Measurements from ENCODE around the gene PCSK4. TPM values are rescaled to one million over a fixed set of nuclear protein-coding genes. Genes with fewer than 3 reads are reported as not detected.

Gene PCSK4
- total RNA-seq, 1 experiment from 2014 or later, result 11.1 TPM

- no TSS peak for BruUV-seq (replicated peaks)
- Histone ChIP-seq H3K79me2 (ENCODE audit: insufficient read depth, low read length) (no peaks in the 10 kb centered on the region), H3K27ac (ENCODE audit: low read depth, low read length) (no peak overlapping the region), H3K4me3 (replicated peaks in 1 of 2; ENCODE audit: low read depth in 1 of 2, low read length in 2 of 2) (no peak overlapping the region), H3K9me3 (ENCODE audit: control insufficient read depth in 1 of 2, insufficient read depth in 1 of 2, low read depth in 1 of 2, low read length in 2 of 2) (no peaks in the 10 kb centered on the region), H3K4me2 (ENCODE audit: low read length) (no peak overlapping the region), H3K9me2 (ENCODE audit: insufficient read depth) (no peaks in the 10 kb centered on the region), H3K9ac (ENCODE audit: low read length) (no peak overlapping the region), H3K4me1 (ENCODE audit: control insufficient read depth in 1 of 2, insufficient read depth in 2 of 2, low read length in 2 of 2) (no peaks in the 10 kb centered on the region), H3K27me3 (ENCODE audit: insufficient read depth, low read length) (no peaks in the 10 kb centered on the region), H3K36me3 (ENCODE audit: control insufficient read depth in 1 of 2, insufficient read depth in 2 of 2, low read length in 2 of 2) (no peaks in the 10 kb centered on the region), H2AFZ (ENCODE audit: low read depth, low read length, poor library complexity, severe bottlenecking) (no peak overlapping the region), H4K20me1 (ENCODE audit: insufficient read depth) (no peaks in the 10 kb centered on the region)
- ATAC-seq, result no peak
- CTCF ChIA-PET, result interaction anchor here (0.5 to 1.2 kb wide), 2 partner anchors 24 to 304 kb away, joined by 4 to 5 read pairs; no protein-coding TSS in a partner anchor
- RAD21 ChIA-PET (ENCODE audit: low non-redundant PET in 1 of 2, low total read pairs in 2 of 2, uncharacterized antibody in 2 of 2, unreplicated experiment in 2 of 2), result no interaction called here
- no peak for TF ChIP-seq JUND (IDR thresholded peaks at IDR 0.05)
- no peak for TF ChIP-seq SP1 (IDR thresholded peaks at IDR 0.05; ENCODE audit: low read depth)
- TF ChIP-seq EGR1 (IDR thresholded peaks at IDR 0.05; ENCODE audit: low read depth), result no peak
- TF ChIP-seq, protein P1, sequence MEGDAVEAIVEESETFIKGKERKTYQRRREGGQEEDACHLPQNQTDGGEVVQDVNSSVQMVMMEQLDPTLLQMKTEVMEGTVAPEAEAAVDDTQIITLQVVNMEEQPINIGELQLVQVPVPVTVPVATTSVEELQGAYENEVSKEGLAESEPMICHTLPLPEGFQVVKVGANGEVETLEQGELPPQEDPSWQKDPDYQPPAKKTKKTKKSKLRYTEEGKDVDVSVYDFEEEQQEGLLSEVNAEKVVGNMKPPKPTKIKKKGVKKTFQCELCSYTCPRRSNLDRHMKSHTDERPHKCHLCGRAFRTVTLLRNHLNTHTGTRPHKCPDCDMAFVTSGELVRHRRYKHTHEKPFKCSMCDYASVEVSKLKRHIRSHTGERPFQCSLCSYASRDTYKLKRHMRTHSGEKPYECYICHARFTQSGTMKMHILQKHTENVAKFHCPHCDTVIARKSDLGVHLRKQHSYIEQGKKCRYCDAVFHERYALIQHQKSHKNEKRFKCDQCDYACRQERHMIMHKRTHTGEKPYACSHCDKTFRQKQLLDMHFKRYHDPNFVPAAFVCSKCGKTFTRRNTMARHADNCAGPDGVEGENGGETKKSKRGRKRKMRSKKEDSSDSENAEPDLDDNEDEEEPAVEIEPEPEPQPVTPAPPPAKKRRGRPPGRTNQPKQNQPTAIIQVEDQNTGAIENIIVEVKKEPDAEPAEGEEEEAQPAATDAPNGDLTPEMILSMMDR (IDR thresholded peaks at IDR 0.05 in 2 of 3, conservative IDR thresholded peaks at IDR 0.05 in 1 of 3; ENCODE audit: borderline replicate concordance in 1 of 3, insufficient read depth in 1 of 3, low read depth in 2 of 3, low read length in 2 of 3), result no peak
- TF ChIP-seq FOSL1 (IDR thresholded peaks at IDR 0.05; ENCODE audit: low read depth), result no peak
- TF ChIP-seq TCF7L2 (IDR thresholded peaks at IDR 0.05; ENCODE audit: borderline replicate concordance, extremely low read depth, insufficient read depth, insufficient read length), result no peak
- no peak for TF ChIP-seq CBX3 (IDR thresholded peaks at IDR 0.05; ENCODE audit: low read depth)
- TF ChIP-seq, protein P2, sequence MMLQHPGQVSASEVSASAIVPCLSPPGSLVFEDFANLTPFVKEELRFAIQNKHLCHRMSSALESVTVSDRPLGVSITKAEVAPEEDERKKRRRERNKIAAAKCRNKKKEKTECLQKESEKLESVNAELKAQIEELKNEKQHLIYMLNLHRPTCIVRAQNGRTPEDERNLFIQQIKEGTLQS (IDR thresholded peaks at IDR 0.05), result no peak
- TF ChIP-seq EZH2 (IDR thresholded peaks at IDR 0.05), result no peak
- no peak for TF ChIP-seq POLR2A (IDR thresholded peaks at IDR 0.05; ENCODE audit: borderline replicate concordance, extremely low read depth, insufficient read depth, insufficient read length)
- no peak for TF ChIP-seq ELF1 (IDR thresholded peaks at IDR 0.05; ENCODE audit: borderline replicate concordance, low read depth)
- TF ChIP-seq POLR2AphosphoS5 (IDR thresholded peaks at IDR 0.05; ENCODE audit: low read depth, low read length), result no peak
- TF ChIP-seq SIN3A (IDR thresholded peaks at IDR 0.05; ENCODE audit: low read depth), result no peak
- TF ChIP-seq CEBPB (IDR thresholded peaks at IDR 0.05; ENCODE audit: low read depth), result no peak
- no peak for TF ChIP-seq ZFX (IDR thresholded peaks at IDR 0.05)
- TF ChIP-seq EZH2phosphoT487 (IDR thresholded peaks at IDR 0.05; ENCODE audit: borderline replicate concordance), result no peak
- TF ChIP-seq SRF (IDR thresholded peaks at IDR 0.05; ENCODE audit: low read depth), result no peak
- TF ChIP-seq, protein P3, sequence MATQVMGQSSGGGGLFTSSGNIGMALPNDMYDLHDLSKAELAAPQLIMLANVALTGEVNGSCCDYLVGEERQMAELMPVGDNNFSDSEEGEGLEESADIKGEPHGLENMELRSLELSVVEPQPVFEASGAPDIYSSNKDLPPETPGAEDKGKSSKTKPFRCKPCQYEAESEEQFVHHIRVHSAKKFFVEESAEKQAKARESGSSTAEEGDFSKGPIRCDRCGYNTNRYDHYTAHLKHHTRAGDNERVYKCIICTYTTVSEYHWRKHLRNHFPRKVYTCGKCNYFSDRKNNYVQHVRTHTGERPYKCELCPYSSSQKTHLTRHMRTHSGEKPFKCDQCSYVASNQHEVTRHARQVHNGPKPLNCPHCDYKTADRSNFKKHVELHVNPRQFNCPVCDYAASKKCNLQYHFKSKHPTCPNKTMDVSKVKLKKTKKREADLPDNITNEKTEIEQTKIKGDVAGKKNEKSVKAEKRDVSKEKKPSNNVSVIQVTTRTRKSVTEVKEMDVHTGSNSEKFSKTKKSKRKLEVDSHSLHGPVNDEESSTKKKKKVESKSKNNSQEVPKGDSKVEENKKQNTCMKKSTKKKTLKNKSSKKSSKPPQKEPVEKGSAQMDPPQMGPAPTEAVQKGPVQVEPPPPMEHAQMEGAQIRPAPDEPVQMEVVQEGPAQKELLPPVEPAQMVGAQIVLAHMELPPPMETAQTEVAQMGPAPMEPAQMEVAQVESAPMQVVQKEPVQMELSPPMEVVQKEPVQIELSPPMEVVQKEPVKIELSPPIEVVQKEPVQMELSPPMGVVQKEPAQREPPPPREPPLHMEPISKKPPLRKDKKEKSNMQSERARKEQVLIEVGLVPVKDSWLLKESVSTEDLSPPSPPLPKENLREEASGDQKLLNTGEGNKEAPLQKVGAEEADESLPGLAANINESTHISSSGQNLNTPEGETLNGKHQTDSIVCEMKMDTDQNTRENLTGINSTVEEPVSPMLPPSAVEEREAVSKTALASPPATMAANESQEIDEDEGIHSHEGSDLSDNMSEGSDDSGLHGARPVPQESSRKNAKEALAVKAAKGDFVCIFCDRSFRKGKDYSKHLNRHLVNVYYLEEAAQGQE (IDR thresholded peaks at IDR 0.05; ENCODE audit: low read depth), result no peak
- no peak for TF ChIP-seq ZNF274 (IDR thresholded peaks at IDR 0.05; ENCODE audit: low read depth, low read length)
- POLR2A ChIA-PET, result no interaction called here
- DNase-seq (ENCODE audit: low read depth, low spot score), result no peak
- intact Hi-C loops (cut with micrococcal nuclease), result no loop called here
Measured at GRCh38 chr19:1522061-1522460, 31.9 kb upstream of the PCSK4 start.
